HTERT RPE-1 (cell line): ENCODE measurements around the gene HDAC9.
"Not testable (repeated sequence)": the region's sequence is repeated elsewhere in the genome, so short reads cannot be mapped to it uniquely, and the experiment has no call there.

Experiments
- in situ Hi-C: fragments of 300-500 bp; cut with MboI; formaldehyde crosslinking; loops from 4 replicates; pipeline ENCODE4 v1.14.3; 2020; ENCODE audit warnings: low sequenced_read_pairs

HDAC9 gene

DNA sequence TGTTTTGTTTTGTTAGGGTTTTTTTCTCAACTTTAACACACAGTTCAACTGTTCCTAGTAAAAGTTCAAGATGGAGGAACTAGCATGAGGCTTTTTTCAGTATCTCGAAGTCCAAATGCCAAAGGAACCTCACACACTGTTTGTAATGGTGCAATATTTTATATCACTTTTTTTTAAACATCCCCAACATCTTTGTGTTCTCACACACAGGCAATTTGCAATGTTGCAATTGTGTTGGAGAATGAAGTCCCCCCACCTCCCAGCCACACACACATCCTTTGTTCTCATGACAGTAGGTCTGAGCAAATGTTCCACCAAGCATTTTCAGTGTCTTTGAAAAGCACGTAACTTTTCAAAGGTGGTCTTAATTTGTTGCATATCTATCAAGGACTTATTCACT, 501.0 kb downstream of the HDAC9 start:
- in situ Hi-C loops: no loop called here

- in situ Hi-C loops: no loop called here
Measured at GRCh38 chr7:18997477-18998150, 502.1 kb downstream of the HDAC9 start.

GRCh38 chr7:19000410-19000809, 504.9 kb downstream of the HDAC9 start:
- in situ Hi-C loops: no loop called here

GRCh38 chr7:19001854-19002253, 506.3 kb downstream of the HDAC9 start:
- in situ Hi-C loops: no loop called here

GRCh38 chr7:19009241-19009935, 513.8 kb downstream of the HDAC9 start:
- in situ Hi-C loops: no loop called here

- in situ Hi-C loops: no loop called here
Measured at GRCh38 chr7:19009936-19010280, 514.4 kb downstream of the HDAC9 start.

- in situ Hi-C loops: no loop called here
Measured at GRCh38 chr7:19011212-19011611, 515.7 kb downstream of the HDAC9 start.

DNA sequence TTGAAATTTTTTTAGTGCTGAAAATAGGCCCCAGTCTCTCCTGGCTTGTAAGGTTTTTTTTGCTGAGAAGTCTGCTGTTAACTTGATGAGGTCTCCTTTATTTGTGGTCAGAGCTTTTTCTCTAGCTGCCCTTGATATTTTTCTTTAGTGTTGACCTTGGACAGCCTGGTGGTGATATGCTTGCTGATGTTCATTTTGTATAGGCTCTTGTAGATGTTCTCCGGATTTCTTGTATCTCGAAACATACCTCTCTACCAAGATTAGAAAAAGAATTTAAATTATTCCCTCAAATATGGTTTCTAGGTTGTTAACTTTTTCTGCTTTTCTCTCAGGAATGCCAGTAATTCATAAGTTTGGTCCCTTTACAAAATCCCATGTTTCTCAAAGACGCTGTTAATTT, 519.5 kb downstream of the HDAC9 start:
- in situ Hi-C loops: no loop called here

DNA sequence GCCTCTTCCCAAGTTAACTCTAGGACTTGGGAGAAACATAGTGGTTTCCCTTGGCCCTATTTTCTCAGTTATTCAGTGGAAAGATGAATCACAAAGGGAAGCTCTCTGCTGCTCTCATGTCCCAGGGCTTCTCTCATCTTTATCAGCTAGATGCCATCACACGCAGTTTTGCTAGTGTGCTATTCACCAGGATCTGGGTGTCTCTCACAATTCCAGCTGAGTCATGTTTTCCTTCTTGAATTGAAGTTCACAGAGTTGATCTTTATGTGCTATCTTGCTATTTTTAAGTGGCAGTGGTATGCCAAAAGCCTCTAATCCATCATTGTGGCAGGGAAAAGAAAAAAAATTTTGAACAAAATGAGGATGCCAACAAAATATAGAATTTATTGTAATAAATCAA, 520.6 kb downstream of the HDAC9 start:
- in situ Hi-C loops: no loop called here

GRCh38 chr7:19017374-19017773, 521.8 kb downstream of the HDAC9 start:
- in situ Hi-C loops: no loop called here

- in situ Hi-C loops: no loop called here
Measured at GRCh38 chr7:19020062-19020461, 524.5 kb downstream of the HDAC9 start.

DNA sequence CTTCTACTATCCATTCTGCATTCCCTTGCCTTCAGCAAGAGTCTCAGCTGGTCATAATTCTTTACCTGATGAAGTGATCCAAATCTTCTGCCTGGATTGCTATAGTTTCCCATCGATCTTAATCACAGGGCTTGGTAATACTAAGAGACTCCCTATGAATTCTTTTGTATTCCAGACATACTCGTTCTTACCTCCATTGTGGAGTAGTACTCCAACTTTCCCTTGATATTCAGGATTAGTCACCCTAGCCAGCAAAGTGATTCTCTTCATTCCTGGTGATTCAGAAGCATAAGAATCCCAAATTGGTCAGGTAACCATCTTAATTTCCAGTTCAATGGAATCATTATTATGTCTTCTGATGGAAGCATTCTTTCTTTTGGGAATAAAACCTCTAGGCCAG, 525.2 kb downstream of the HDAC9 start:
- in situ Hi-C loops: no loop called here

- in situ Hi-C loops: no loop called here
Measured at GRCh38 chr7:19023477-19023876, 527.9 kb downstream of the HDAC9 start.

GRCh38 chr7:19024261-19024660, 528.7 kb downstream of the HDAC9 start:
- in situ Hi-C loops: no loop called here

- in situ Hi-C loops: no loop called here
Measured at GRCh38 chr7:19026888-19027287, 531.3 kb downstream of the HDAC9 start.

DNA sequence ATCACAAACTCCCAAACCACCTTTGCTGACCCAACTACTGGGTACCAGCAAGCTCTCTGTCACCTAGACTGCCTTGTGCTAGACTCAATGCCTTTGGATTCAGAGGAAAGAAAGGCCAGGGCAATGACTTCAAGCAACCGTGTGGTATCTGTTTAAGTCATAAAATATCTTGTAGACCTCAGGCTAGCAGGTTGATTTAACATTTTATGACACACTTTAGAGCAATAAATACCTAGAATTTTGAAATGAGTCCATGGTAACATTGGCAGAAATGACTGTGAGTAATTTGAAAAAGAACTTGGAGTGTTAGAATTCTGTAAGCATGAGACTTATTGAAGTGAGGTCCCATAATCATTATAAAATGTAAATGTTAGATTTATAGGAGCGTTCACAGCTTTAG, 534.7 kb downstream of the HDAC9 start:
- in situ Hi-C loops: no loop called here

- in situ Hi-C loops: not testable (repeated sequence)
Measured at GRCh38 chr7:19032942-19033341, 537.4 kb downstream of the HDAC9 start.

GRCh38 chr7:19051767-19052375, 556.3 kb downstream of the HDAC9 start:
- in situ Hi-C loops: no loop called here
